Measurements from ENCODE around the gene SERPINH1.

The SERPINH1 gene

GRCh38 chr11:75523189-75523588 is 38.9 kb upstream of the SERPINH1 start:
- Histone ChIP-seq H3K4me1 (ENCODE audit: control insufficient read depth, insufficient read depth, low read length) (peaks cover 32% of the 10 kb centered on the region), H3K4me3 (ENCODE audit: insufficient read depth, low read depth, low read length) (no peak overlapping the region), H3K36me3 (ENCODE audit: control insufficient read depth, insufficient read depth, low read length) (no peaks in the 10 kb centered on the region), H3K9me3 (ENCODE audit: control insufficient read depth, low read length) (no peaks in the 10 kb centered on the region), H3K27me3 (ENCODE audit: control insufficient read depth, insufficient read depth, low read length, poor library complexity, severe bottlenecking) (peaks cover 22% of the 10 kb centered on the region), H3K27ac (ENCODE audit: insufficient read depth, low read depth, low read length, poor library complexity, severe bottlenecking) (no peak overlapping the region)
- 91 to 93% methylated on average over 5 of the region's 5 CpGs for WGBS, 2 experiments

GRCh38 chr11:75523811-75524664 is 38.0 kb upstream of the SERPINH1 start:
- Histone ChIP-seq H3K36me3 (ENCODE audit: control insufficient read depth, insufficient read depth, low read length) (no peaks in the 10 kb centered on the region), H3K4me1 (ENCODE audit: control insufficient read depth, insufficient read depth, low read length) (peaks cover 24% of the 10 kb centered on the region), H3K4me3 (ENCODE audit: insufficient read depth, low read depth, low read length) (peak overlapping the region; percentile 59), H3K27ac (ENCODE audit: insufficient read depth, low read depth, low read length, poor library complexity, severe bottlenecking) (no peak overlapping the region), H3K27me3 (ENCODE audit: control insufficient read depth, insufficient read depth, low read length, poor library complexity, severe bottlenecking) (peaks cover 22% of the 10 kb centered on the region), H3K9me3 (ENCODE audit: control insufficient read depth, low read length) (no peaks in the 10 kb centered on the region)
- WGBS, 2 experiments: 75 to 76% methylated on average over 10 of the region's 10 CpGs

GRCh38 chr11:75524665-75525432 is 37.2 kb upstream of the SERPINH1 start:
- peaks cover 16% of the 10 kb centered on the region for H3K4me1 ChIP-seq (ENCODE audit: control insufficient read depth, insufficient read depth, low read length)
- WGBS, 2 experiments: 3% methylated on average over 51 of the region's 51 CpGs
- H3K27ac ChIP-seq (ENCODE audit: insufficient read depth, low read depth, low read length, poor library complexity, severe bottlenecking): no peak overlapping the region
- H3K27me3 ChIP-seq (ENCODE audit: control insufficient read depth, insufficient read depth, low read length, poor library complexity, severe bottlenecking): peaks cover 22% of the 10 kb centered on the region
- H3K36me3 ChIP-seq (ENCODE audit: control insufficient read depth, insufficient read depth, low read length): no peaks in the 10 kb centered on the region
- no peaks in the 10 kb centered on the region for H3K9me3 ChIP-seq (ENCODE audit: control insufficient read depth, low read length)
- H3K4me3 ChIP-seq (ENCODE audit: insufficient read depth, low read depth, low read length): peak overlapping the region; percentile 59

- Histone ChIP-seq H3K4me1 (ENCODE audit: control insufficient read depth, insufficient read depth, low read length) (peaks cover 13% of the 10 kb centered on the region), H3K27ac (ENCODE audit: insufficient read depth, low read depth, low read length, poor library complexity, severe bottlenecking) (no peak within 1 kb of the TSS), H3K27me3 (ENCODE audit: control insufficient read depth, insufficient read depth, low read length, poor library complexity, severe bottlenecking) (peaks cover 22% of the 10 kb centered on the region), H3K9me3 (ENCODE audit: control insufficient read depth, low read length) (no peaks in the 10 kb centered on the region), H3K4me3 (ENCODE audit: insufficient read depth, low read depth, low read length) (peak within 1 kb of the TSS; percentile 59), H3K36me3 (ENCODE audit: control insufficient read depth, insufficient read depth, low read length) (no peaks in the 10 kb centered on the region)
- WGBS, 2 experiments: 0% methylated on average over 99 of the region's 99 CpGs
These were observed 36.4 kb upstream of the SERPINH1 start, which contains the start of gene GDPD5 for GRCh38 chr11:75525433-75526191. GDPD5 (minus strand) TSS chr11:75525941; CDS start chr11:75477735, 48,206 bp downstream.

GRCh38 chr11:75526192-75526541 is 35.9 kb upstream of the SERPINH1 start:
- WGBS, 2 experiments: 1% methylated on average over 21 of the region's 21 CpGs
- H3K27ac ChIP-seq (ENCODE audit: insufficient read depth, low read depth, low read length, poor library complexity, severe bottlenecking): no peak overlapping the region

GRCh38 chr11:75527130-75527529 is 34.9 kb upstream of the SERPINH1 start:
- Histone ChIP-seq H3K27me3 (ENCODE audit: control insufficient read depth, insufficient read depth, low read length, poor library complexity, severe bottlenecking) (peaks cover 22% of the 10 kb centered on the region), H3K27ac (ENCODE audit: insufficient read depth, low read depth, low read length, poor library complexity, severe bottlenecking) (no peak overlapping the region), H3K4me3 (ENCODE audit: insufficient read depth, low read depth, low read length) (no peak overlapping the region), H3K9me3 (ENCODE audit: control insufficient read depth, low read length) (no peaks in the 10 kb centered on the region), H3K4me1 (ENCODE audit: control insufficient read depth, insufficient read depth, low read length) (peaks cover 10% of the 10 kb centered on the region), H3K36me3 (ENCODE audit: control insufficient read depth, insufficient read depth, low read length) (no peaks in the 10 kb centered on the region)
- WGBS, 2 experiments: 89 to 96% methylated on average over 5 of the region's 5 CpGs

More at GRCh38 chr11:75526192-75526541, 35.9 kb upstream of the SERPINH1 start:
- Histone ChIP-seq H3K36me3 (ENCODE audit: control insufficient read depth, insufficient read depth, low read length) (no peaks in the 10 kb centered on the region), H3K9me3 (ENCODE audit: control insufficient read depth, low read length) (no peaks in the 10 kb centered on the region), H3K4me1 (ENCODE audit: control insufficient read depth, insufficient read depth, low read length) (peaks cover 10% of the 10 kb centered on the region), H3K27me3 (ENCODE audit: control insufficient read depth, insufficient read depth, low read length, poor library complexity, severe bottlenecking) (peaks cover 22% of the 10 kb centered on the region), H3K4me3 (ENCODE audit: insufficient read depth, low read depth, low read length) (peak overlapping the region; percentile 59)

GRCh38 chr11:75527938-75528735 is 33.9 kb upstream of the SERPINH1 start:
- Histone ChIP-seq H3K36me3 (ENCODE audit: control insufficient read depth, insufficient read depth, low read length) (no peaks in the 10 kb centered on the region), H3K4me1 (ENCODE audit: control insufficient read depth, insufficient read depth, low read length) (peaks cover under 1% of the 10 kb centered on the region), H3K4me3 (ENCODE audit: insufficient read depth, low read depth, low read length) (no peak overlapping the region), H3K9me3 (ENCODE audit: control insufficient read depth, low read length) (no peaks in the 10 kb centered on the region), H3K27ac (ENCODE audit: insufficient read depth, low read depth, low read length, poor library complexity, severe bottlenecking) (no peak overlapping the region), H3K27me3 (ENCODE audit: control insufficient read depth, insufficient read depth, low read length, poor library complexity, severe bottlenecking) (peaks cover 19% of the 10 kb centered on the region)
- 66% methylated on average over 10 of the region's 10 CpGs for WGBS, 2 experiments

GRCh38 chr11:75530577-75530976 is 31.5 kb upstream of the SERPINH1 start:
- no peak overlapping the region for H3K4me3 ChIP-seq (ENCODE audit: insufficient read depth, low read depth, low read length)
- no peaks in the 10 kb centered on the region for H3K4me1 ChIP-seq (ENCODE audit: control insufficient read depth, insufficient read depth, low read length)
- no peaks in the 10 kb centered on the region for H3K9me3 ChIP-seq (ENCODE audit: control insufficient read depth, low read length)
- no peak overlapping the region for H3K27ac ChIP-seq (ENCODE audit: insufficient read depth, low read depth, low read length, poor library complexity, severe bottlenecking)
- no peaks in the 10 kb centered on the region for H3K36me3 ChIP-seq (ENCODE audit: control insufficient read depth, insufficient read depth, low read length)
- WGBS, 2 experiments: 73 to 75% methylated on average over 3 of the region's 3 CpGs
- no peaks in the 10 kb centered on the region for H3K27me3 ChIP-seq (ENCODE audit: control insufficient read depth, insufficient read depth, low read length, poor library complexity, severe bottlenecking)

GRCh38 chr11:75531325-75531724 is 30.7 kb upstream of the SERPINH1 start:
- Histone ChIP-seq H3K4me1 (ENCODE audit: control insufficient read depth, insufficient read depth, low read length) (no peaks in the 10 kb centered on the region), H3K27me3 (ENCODE audit: control insufficient read depth, insufficient read depth, low read length, poor library complexity, severe bottlenecking) (no peaks in the 10 kb centered on the region), H3K9me3 (ENCODE audit: control insufficient read depth, low read length) (no peaks in the 10 kb centered on the region), H3K4me3 (ENCODE audit: insufficient read depth, low read depth, low read length) (no peak overlapping the region), H3K36me3 (ENCODE audit: control insufficient read depth, insufficient read depth, low read length) (no peaks in the 10 kb centered on the region), H3K27ac (ENCODE audit: insufficient read depth, low read depth, low read length, poor library complexity, severe bottlenecking) (no peak overlapping the region)
- WGBS, 2 experiments: 65 to 68% methylated on average over 4 of the region's 4 CpGs

All from ectodermal cell (in vitro differentiated cells).